Heart right ventricle (tissue), 16 donors: ENCODE data around the gene SLC29A1. TPM values are rescaled to one million over a fixed set of nuclear protein-coding genes. Genes with fewer than 3 reads are reported as not detected.
A peak's percentile ranks its signal among the peaks of the same experiment; 100 is the strongest.

ENCODE experiments used
- ATAC-seq, 8 donors: fragments of 200-7000 bp; cut with Tn5 transposase; one replicate each; pipeline ENCODE4 v1.9.1; 2020; ENCODE audit warnings: mild to moderate bottlenecking in 8 of 8, moderate library complexity in 8 of 8, moderate number of reproducible peaks in 1 of 8
- DNase-seq, 2 donors: peaks; one replicate each; pipeline ENCODE4 v3.0.0-alpha.2; 2020
- H3K27ac ChIP-seq, 10 donors: fragments of 200-600 bp; sonication (generic) in 2 of 10; one replicate each; pipeline versions ENCODE4 v1.5.0 to v1.8.0; 2020 to 2022; ENCODE audit warnings: mild to moderate bottlenecking in 3 of 10
- H3K27me3 ChIP-seq, 7 donors: fragments of 200-600 bp; one replicate each; pipeline ENCODE4 v1.8.0; 2021 to 2022; ENCODE audit warnings: mild to moderate bottlenecking in 2 of 7
- H3K36me3 ChIP-seq, 9 donors: fragments of 200-600 bp; sonication (generic) in 1 of 9; one replicate each; pipeline versions ENCODE4 v1.5.0 to v1.8.0; 2020 to 2022; ENCODE audit warnings: mild to moderate bottlenecking in 2 of 9
- H3K4me1 ChIP-seq, 9 donors: fragments of 200-600 bp; sonication (generic) in 1 of 9; one replicate each; pipeline versions ENCODE4 v1.5.0 to v1.8.0; 2020 to 2022; ENCODE audit warnings: mild to moderate bottlenecking in 4 of 9
- H3K4me3 ChIP-seq, 10 donors: fragments of 200-600 bp; sonication (generic) in 2 of 10; one replicate each; pipeline versions ENCODE4 v1.5.0 to v1.8.0; 2020 to 2022; ENCODE audit warnings: mild to moderate bottlenecking in 7 of 10, moderate library complexity in 2 of 10
- H3K9me3 ChIP-seq, 11 donors: fragments of 200-600 bp in 10 of 11; sonication (generic) in 2 of 11; one replicate each; pipeline versions ENCODE4 v1.5.0 to v1.8.0; 2013 to 2022; ENCODE audit warnings: mild to moderate bottlenecking in 2 of 11, control low read depth in 1 of 11, moderate library complexity in 1 of 11
- CTCF ChIP-seq, 9 donors: fragments of 200-600 bp; sonication (generic) in 2 of 9; IDR thresholded peaks; one replicate each; pipeline versions ENCODE4 v1.5.0 to v1.8.0; 2021 to 2022; ENCODE audit warnings: antibody characterized with exemption in 9 of 9, mild to moderate bottlenecking in 5 of 9, moderate library complexity in 1 of 9
- whole genome bisulfite sequencing, 2 donors: extraction: QIAGEN DNeasy Blood & Tissue Kit; methylation state at CpG; one replicate each; pipeline ENCODE4 v1.1.7; 2013; ENCODE audit warnings: inconsistent platforms in 1 of 2; 5-methylcytosine and 5-hydroxymethylcytosine counted together
- intact Hi-C, 10 donors: fragments of 100-400 bp; cut with DNase I; formaldehyde crosslinking; loops; one replicate each; pipeline versions ENCODE4 v1.11.1 to v1.14.2; 2022
- polyA plus RNA-seq, 2 donors: library from polyadenylated mRNA; stranded (reverse); fragments of 200-250 nt; gene quantifications; one replicate each; pipeline ENCODE4 v1.2.3, GENCODE V29; 2013
- total RNA-seq, 10 donors: library from RNA; stranded (reverse); fragmentation: NEBNext Ultra II Directional in 3 of 10; extraction: Animal tissue kit (Norgen Biotek cat#: 25700) in 3 of 10; gene quantifications; one replicate each; pipeline versions ENCODE4 v1.2.1 to v1.2.4, GENCODE V29; 2021 to 2023
- donor health status: Arrhythmogenic right ventricular cardiomyopathy.
- donor health status: ischemic (EF 13 %, LVEDD 7.1; RV severe dilation, severe dysfunction).
- donor health status: healthy with polysubstance abuse.
- donor health status: DM: no; HTN: yes; CAD: no.
- donor health status: DM: no; HTN: no; CAD: no.
- donor health status: ischemic (EF 25% LVEDD 6.9; RV normal size, moderate dysfunction).
- donor health status: ischemic (EF 25% LVEDD 5.7; RV mildly dilated, moderate dysfunction).
- donor health status: healthy.
- donor health status: DM: yes; HTN: yes; CAD: no.
- donor health status: Ischemic cardiomyopathy.
- donor health status: ischemic (EF 35%, LVEDD 5.7; RV mildly dilated, moderate dysfunction).
- donor health status: nonischemic (EF 11% LVEDD 7.7; RV severe dilation, severe dysfunction).
- donor health status: DM: yes; HTN: yes; CAD: no.
- donor health status: PGD.
- donor health status: ischemic (EF 29% LVEDD 5.4; RV normal size, mild dysfunction).
- donor health status: nonischemic (EF 23%, LVEDD 6.1; RV moderate dilation, normal function).

SLC29A1 gene
- total and polyA plus RNA-seq, 12 donors = 46.3 to 198 (median 136) TPM

GRCh38 chr6:44235269-44235668, 11.9 kb downstream of the SLC29A1 start:
- DNase-seq = no peak
- TF ChIP-seq CTCF (IDR thresholded peaks at IDR 0.05) = no peak
- intact Hi-C loops = loop anchor here (2.0 to 10.0 kb wide), 7 partner anchors 14 to 140 kb away; no protein-coding TSS in a partner anchor

GRCh38 chr6:44235891-44236516, 12.6 kb downstream of the SLC29A1 start:
- WGBS, 2 donors = 88% methylated on average over 6 of the region's 6 CpGs
- no peak for DNase-seq

More at GRCh38 chr6:44235269-44235668, 11.9 kb downstream of the SLC29A1 start:
- 63% methylated on average over 6 of the region's 6 CpGs for WGBS, 2 donors
- no peak for ATAC-seq
- H3K4me3 ChIP-seq = no peak overlapping the region
- H3K9me3 ChIP-seq = no peaks in the 10 kb centered on the region
- H3K4me1 ChIP-seq = peaks cover 23 to 83% (median 57%) of the 10 kb centered on the region in 9 donors
- H3K27ac ChIP-seq = peak overlapping the region in 9 of 10 donors; percentile 75 to 98 (median 90)
- H3K27me3 ChIP-seq = no peaks in the 10 kb centered on the region
- H3K36me3 ChIP-seq = peaks cover 0 to 46% (median 24%) of the 10 kb centered on the region in 9 donors

GRCh38 chr6:44237021-44237812, 13.8 kb downstream of the SLC29A1 start:
- peak; percentile 82 to 91 for DNase-seq
- H3K36me3 ChIP-seq = peaks cover 0 to 26% (median 12%) of the 10 kb centered on the region in 9 donors
- ATAC-seq = peak; percentile 83 to 92 (median 87)
- TF ChIP-seq CTCF (IDR thresholded peaks at IDR 0.05) = no peak
- peaks cover 23 to 64% (median 55%) of the 10 kb centered on the region in 9 donors for H3K4me1 ChIP-seq
- H3K27me3 ChIP-seq = no peaks in the 10 kb centered on the region
- H3K9me3 ChIP-seq = no peaks in the 10 kb centered on the region
- intact Hi-C loops = loop anchor here in 9 of 10 donors (1.0 to 10.0 kb wide), 7 partner anchors 64 to 142 kb away; no protein-coding TSS in a partner anchor
- WGBS, 2 donors = 32 to 33% methylated on average over 22 of the region's 22 CpGs
- H3K4me3 ChIP-seq = peak overlapping the region; percentile 49 to 71 (median 62)
- peak overlapping the region; percentile 91 to 98 (median 94) for H3K27ac ChIP-seq

More at GRCh38 chr6:44235891-44236516, 12.6 kb downstream of the SLC29A1 start:
- ATAC-seq = no peak
- no peak overlapping the region for H3K4me3 ChIP-seq
- peaks cover 0 to 39% (median 24%) of the 10 kb centered on the region in 9 donors for H3K36me3 ChIP-seq
- H3K27me3 ChIP-seq = no peaks in the 10 kb centered on the region
- peaks cover 23 to 76% (median 55%) of the 10 kb centered on the region in 9 donors for H3K4me1 ChIP-seq
- peak overlapping the region in 8 of 10 donors; percentile 0 to 98 (median 94) for H3K27ac ChIP-seq
- intact Hi-C loops = loop anchor here (2.0 to 10.0 kb wide), 7 partner anchors 15 to 141 kb away; no protein-coding TSS in a partner anchor
- no peak for TF ChIP-seq CTCF (IDR thresholded peaks at IDR 0.05)
- H3K9me3 ChIP-seq = no peaks in the 10 kb centered on the region

- H3K27ac ChIP-seq = peak overlapping the region; percentile 91 to 98 (median 94)
- WGBS, 2 donors = 2% methylated on average over 35 to 42 of the region's 42 CpGs
- H3K4me1 ChIP-seq = peaks cover 21 to 57% (median 49%) of the 10 kb centered on the region in 9 donors
- no peaks in the 10 kb centered on the region for H3K9me3 ChIP-seq
- H3K27me3 ChIP-seq = no peaks in the 10 kb centered on the region
- peak; percentile 77 to 87 for DNase-seq
- intact Hi-C loops = loop anchor here in 9 of 10 donors (1.0 to 10.0 kb wide), 7 partner anchors 65 to 143 kb away; no protein-coding TSS in a partner anchor
- ATAC-seq = peak; percentile 76 to 87 (median 81)
- peak overlapping the region; percentile 49 to 71 (median 62) for H3K4me3 ChIP-seq
- H3K36me3 ChIP-seq = peaks cover 0 to 19% (median 5%) of the 10 kb centered on the region in 9 donors
- TF ChIP-seq CTCF (IDR thresholded peaks at IDR 0.05) = peak; percentile 97 to 99 (median 98)
Measured at GRCh38 chr6:44237813-44238433, 14.5 kb downstream of the SLC29A1 start.
